ENCODE measurements around the gene ZNF574. TPM values are rescaled to one million over a fixed set of nuclear protein-coding genes. Genes with fewer than 3 reads are reported as not detected.

The ZNF574 gene
- total and polyA plus RNA-seq, 8 donors, result 9.4 to 15.4 (median 12.7) TPM

GRCh38 chr19:42075364-42075615 lies 676 bp upstream of the ZNF574 start:
- peak; percentile 15 for ATAC-seq
- Histone ChIP-seq H3K4me3 (peak overlapping the region; percentile 53 to 81), H3K36me3 (peaks cover 0 to 23% of the 10 kb centered on the region in 2 donors), H3K4me1 (peaks cover 12 to 25% of the 10 kb centered on the region in 2 donors), H3K27me3 (peaks cover 0 to 2% of the 10 kb centered on the region in 2 donors), H3K9me3 (no peaks in the 10 kb centered on the region), H3K27ac (peak overlapping the region; percentile 95 to 97)
- intact Hi-C loops (cut with DNase I), result no loop called here
- TF ChIP-seq, protein P1, sequence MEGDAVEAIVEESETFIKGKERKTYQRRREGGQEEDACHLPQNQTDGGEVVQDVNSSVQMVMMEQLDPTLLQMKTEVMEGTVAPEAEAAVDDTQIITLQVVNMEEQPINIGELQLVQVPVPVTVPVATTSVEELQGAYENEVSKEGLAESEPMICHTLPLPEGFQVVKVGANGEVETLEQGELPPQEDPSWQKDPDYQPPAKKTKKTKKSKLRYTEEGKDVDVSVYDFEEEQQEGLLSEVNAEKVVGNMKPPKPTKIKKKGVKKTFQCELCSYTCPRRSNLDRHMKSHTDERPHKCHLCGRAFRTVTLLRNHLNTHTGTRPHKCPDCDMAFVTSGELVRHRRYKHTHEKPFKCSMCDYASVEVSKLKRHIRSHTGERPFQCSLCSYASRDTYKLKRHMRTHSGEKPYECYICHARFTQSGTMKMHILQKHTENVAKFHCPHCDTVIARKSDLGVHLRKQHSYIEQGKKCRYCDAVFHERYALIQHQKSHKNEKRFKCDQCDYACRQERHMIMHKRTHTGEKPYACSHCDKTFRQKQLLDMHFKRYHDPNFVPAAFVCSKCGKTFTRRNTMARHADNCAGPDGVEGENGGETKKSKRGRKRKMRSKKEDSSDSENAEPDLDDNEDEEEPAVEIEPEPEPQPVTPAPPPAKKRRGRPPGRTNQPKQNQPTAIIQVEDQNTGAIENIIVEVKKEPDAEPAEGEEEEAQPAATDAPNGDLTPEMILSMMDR (IDR thresholded peaks at IDR 0.05), result no peak
- DNase-seq, result no peak

DNA sequence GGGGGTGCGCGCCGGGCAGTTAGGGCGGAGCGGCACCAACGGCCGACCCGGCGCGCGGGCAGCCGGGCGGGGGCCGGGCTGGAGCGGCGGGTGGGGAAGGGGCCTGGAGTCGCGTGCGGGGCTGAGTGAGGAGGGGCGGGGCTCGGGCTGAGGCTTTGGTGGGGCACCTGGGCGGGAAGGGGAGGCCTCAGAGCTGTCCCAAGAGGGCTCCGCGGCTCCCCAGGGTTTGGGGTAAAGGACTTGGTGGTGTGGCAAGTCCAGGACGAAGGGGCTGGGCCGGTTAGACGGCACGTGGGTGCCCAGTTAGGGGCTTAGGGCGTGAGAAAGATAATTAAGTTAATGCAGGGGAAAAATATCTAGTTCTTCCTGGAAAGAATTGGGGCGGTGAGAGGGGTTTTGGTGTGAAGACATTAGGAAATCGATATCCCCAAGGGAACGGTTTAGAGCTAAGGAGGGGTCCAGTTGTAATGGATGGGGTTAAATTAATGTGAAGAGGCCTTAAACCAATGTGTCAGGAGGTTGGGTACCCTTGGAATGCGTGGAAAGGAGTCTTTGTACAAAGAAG lies 496 bp downstream of the ZNF574 start:
- Histone ChIP-seq H3K27me3 (no peaks in the 10 kb centered on the region), H3K27ac (peak overlapping the region in 1 of 2 donors; percentile 97)
- intact Hi-C loops (cut with DNase I), result no loop called here

DNA sequence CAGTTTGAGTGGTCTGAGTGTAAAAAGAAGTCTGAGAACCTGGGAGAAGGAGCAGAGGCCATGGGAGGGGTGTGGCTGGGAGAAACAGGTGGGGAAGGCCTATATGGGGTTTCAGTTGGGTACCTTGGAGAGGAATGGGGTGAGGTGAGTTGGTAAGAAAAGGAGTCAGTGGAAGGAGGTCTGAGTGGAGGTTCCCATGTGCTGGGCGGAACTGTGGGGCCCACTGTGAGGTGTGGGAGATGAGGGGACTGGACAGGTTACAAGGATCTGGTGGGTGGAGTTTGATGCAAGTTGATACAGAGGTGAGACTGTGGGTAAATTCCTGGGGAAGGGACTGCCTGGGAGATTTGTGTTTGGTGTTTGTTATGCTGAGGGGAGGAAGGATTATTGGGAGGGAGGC lies 2.1 kb downstream of the ZNF574 start:
- Histone ChIP-seq H3K4me3 (no peak overlapping the region), H3K36me3 (peaks cover 0 to 48% of the 10 kb centered on the region in 2 donors), H3K9me3 (no peaks in the 10 kb centered on the region), H3K4me1 (peaks cover 12 to 25% of the 10 kb centered on the region in 2 donors), H3K27me3 (no peaks in the 10 kb centered on the region), H3K27ac (no peak overlapping the region)
- DNase-seq (no peak), ATAC-seq (no peak)
- TF ChIP-seq, protein P1 (IDR thresholded peaks at IDR 0.05), result no peak
- intact Hi-C loops (cut with DNase I), result no loop called here

More for the DNA sequence above, 496 bp downstream of the ZNF574 start:
- ATAC-seq (no peak), DNase-seq (peak in 1 of 4 donors; percentile 56)
- peak overlapping the region; percentile 73 to 81 for H3K4me3 ChIP-seq
- TF ChIP-seq, protein P1 (IDR thresholded peaks at IDR 0.05), result no peak
- H3K9me3 ChIP-seq, result no peaks in the 10 kb centered on the region
- peaks cover 0 to 35% of the 10 kb centered on the region in 2 donors for H3K36me3 ChIP-seq
- H3K4me1 ChIP-seq, result peaks cover 12 to 25% of the 10 kb centered on the region in 2 donors

GRCh38 chr19:42078538-42079275 lies 2.7 kb downstream of the ZNF574 start:
- Histone ChIP-seq H3K4me1 (peaks cover 12 to 25% of the 10 kb centered on the region in 2 donors), H3K36me3 (peaks cover 0 to 48% of the 10 kb centered on the region in 2 donors), H3K27me3 (no peaks in the 10 kb centered on the region), H3K4me3 (no peak overlapping the region), H3K9me3 (no peaks in the 10 kb centered on the region), H3K27ac (no peak overlapping the region)
- intact Hi-C loops (cut with DNase I), result no loop called here
- ATAC-seq (no peak), DNase-seq (peak in 1 of 4 donors; percentile 65)
- TF ChIP-seq, protein P1 (IDR thresholded peaks at IDR 0.05), result no peak

DNA sequence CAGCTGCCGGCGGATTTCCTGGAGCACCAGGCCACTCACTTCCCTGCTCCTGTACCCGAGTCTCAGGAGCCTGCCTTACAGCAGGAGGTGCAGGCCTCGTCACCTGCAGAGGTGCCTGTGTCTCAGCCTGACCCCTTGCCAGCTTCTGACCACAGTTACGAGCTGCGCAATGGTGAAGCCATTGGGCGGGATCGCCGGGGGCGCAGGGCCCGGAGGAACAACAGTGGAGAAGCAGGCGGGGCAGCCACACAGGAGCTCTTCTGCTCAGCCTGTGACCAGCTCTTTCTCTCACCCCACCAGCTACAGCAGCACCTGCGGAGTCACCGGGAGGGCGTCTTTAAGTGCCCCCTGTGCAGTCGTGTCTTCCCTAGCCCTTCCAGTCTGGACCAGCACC lies 3.3 kb downstream of the ZNF574 start:
- no peaks in the 10 kb centered on the region for H3K9me3 ChIP-seq
- H3K4me3 ChIP-seq, result no peak overlapping the region
- intact Hi-C loops (cut with DNase I), result no loop called here
- H3K36me3 ChIP-seq, result peaks cover 0 to 48% of the 10 kb centered on the region in 2 donors
- H3K4me1 ChIP-seq, result peaks cover 12 to 25% of the 10 kb centered on the region in 2 donors
- peak in 1 of 4 donors; percentile 73 for DNase-seq
- ATAC-seq, result no peak
- no peak overlapping the region for H3K27ac ChIP-seq
- TF ChIP-seq, protein P1 (IDR thresholded peaks at IDR 0.05), result no peak
- H3K27me3 ChIP-seq, result no peaks in the 10 kb centered on the region
